HG03342 (cell line): ENCODE data around the gene CHD5.

Source experiments
- ATAC-seq: cut with Tn5 transposase; IDR thresholded peaks from one replicate; pipeline ENCODE4 v1.9.1; 2021; ENCODE audit warnings: mild to moderate bottlenecking, moderate library complexity; ENCODE audit not compliant: unreplicated experiment

Gene CHD5

DNA sequence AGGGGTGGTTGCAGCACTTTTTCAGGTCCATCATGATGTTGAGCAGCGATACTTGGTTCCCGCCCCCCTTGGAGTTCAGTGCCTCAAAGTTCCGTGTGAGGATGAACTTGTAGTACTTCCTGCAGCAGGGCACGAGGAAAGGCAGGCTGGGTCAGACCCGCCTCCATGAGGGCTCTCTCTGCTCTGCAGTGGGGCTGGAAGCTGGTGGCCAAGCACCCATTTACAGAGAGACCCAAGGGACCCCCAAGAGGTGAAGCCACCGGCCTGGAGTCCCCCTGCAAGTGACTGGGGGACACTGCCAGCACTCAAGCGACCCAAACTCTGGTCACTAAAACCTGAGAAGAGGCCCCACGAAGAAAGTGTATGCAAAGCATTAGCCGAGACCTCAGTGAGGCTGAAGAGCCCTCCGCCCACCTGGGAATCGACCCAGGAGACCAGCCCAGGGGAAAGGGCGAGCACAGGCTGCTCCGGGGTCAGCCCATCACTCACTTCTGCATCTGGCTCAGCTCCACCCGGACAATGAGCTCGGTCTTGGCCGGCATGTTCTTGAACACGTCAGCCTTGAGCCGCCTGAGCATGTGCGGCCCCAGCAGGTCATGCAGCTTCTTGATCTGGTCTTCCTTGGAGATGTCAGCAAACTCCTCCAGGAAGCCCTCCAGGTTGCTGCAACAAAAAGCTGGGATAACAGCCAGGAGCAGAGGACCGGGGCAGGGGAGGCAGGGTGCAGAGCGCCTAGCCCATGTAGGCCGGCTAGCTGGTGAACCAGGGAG lies 45.2 kb downstream of the CHD5 start:
- no peak for ATAC-seq

DNA sequence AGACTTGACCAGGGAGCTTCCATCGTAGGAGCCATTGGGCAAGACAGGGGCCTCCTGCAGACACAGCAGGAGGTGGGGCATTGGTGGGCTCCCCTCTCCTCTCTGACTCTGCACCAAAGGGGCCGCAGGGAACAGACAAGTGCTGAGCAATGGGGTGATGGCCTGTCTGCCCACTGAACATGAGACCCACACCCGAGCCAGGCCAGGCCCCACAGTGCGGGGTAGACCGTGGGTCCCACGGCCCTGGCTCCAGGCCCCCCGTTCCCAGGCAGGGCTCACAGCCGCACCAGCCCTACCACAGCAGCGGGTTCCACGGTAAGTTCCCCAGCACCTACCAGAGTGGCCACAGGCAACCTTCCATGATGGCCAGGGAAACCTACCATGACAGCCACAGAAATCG lies 45.9 kb downstream of the CHD5 start:
- no peak for ATAC-seq

DNA sequence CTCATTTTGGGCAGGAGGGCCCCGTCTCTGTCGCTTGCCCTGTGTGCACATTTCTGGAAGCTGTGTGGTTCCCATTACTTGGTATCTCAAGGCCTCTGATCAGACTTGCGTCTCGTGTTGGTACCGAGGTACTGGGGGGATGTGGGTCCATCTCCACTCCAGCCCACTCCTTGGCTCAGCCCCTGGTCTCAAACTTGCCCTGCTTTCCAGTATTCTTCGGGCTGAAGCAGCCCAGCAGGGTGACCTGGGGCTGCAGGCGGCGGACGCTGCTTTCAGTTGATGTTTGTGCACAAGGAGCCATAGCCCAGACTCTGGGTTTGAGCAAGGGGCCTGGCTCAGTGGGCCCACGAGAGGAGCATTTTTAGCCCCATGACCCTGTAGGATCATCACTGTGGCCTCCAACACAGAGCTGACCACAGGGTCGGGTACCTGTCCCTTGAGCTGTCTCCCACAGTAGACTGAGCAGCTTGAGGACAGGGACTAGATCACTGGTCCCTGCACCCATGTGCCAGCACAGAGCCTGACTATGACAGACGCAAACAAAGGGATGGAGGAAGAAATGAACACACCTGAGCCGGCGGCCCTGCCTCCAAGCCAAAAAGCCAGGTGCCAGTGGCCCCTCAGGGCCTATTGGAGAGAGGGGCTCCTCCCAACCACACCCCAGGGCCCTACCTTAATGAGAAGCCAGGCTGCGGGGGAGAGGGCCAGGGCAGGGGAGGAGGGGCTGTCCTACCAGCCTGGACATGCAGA lies 46.8 kb downstream of the CHD5 start:
- no peak for ATAC-seq

DNA sequence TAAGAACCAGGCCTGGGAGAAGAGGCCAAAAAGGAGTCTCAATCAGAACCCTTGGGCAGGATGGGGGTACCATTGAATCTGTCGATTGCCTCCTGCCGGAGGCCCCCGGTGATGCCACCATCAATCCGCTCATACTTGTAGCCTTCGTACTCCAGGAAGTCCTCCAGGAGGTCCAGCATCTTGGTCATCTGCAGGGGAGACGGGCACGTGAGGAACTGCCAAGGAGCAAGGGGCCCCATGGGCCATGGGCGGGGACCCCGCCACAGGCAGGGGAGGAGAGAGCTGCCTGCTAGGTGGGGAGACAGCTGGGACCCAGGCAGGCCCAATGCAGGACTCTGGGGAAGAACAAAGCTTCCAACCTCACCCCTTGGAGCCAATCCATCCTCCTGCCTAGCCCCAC lies 48.6 kb downstream of the CHD5 start:
- ATAC-seq = no peak

DNA sequence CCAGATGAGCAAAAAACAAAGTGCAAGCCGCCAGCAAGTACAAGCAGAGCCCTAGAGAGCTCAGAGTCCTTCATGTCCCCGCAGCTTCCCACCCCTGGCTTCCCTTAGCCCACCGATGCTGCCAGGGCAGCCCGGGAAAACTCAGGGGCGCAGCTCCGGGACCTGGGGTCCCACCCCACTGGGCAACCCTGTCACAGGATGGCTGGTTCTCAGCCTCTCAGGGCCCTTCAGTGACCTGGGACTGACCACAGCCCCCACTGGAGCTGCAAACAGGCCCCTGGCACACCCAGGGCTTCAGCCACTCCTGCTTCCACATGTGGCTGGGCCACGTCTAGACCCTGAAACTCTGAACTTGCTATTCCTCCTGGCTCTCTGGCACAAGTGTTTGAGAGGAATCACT lies 49.5 kb downstream of the CHD5 start:
- ATAC-seq = no peak

DNA sequence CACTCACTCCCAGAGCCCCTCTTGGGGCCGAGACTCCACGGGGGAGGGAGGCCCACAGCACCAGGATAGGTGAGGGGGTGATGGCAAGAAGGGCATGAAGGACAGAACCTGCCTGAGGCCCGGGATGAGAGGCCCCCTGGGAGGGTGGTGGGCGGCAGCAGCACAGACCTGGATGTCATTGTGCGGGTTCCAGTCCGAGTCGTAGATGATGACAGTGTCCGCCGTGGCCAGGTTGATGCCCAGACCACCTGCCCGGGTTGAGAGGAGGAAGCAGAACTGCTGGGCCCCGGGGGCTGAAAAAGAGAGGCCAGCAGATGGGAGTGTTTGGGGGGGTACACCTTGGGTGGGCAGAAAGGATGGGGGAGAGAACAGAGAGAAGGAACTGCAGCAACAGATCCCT lies 50.1 kb downstream of the CHD5 start:
- no peak for ATAC-seq

DNA sequence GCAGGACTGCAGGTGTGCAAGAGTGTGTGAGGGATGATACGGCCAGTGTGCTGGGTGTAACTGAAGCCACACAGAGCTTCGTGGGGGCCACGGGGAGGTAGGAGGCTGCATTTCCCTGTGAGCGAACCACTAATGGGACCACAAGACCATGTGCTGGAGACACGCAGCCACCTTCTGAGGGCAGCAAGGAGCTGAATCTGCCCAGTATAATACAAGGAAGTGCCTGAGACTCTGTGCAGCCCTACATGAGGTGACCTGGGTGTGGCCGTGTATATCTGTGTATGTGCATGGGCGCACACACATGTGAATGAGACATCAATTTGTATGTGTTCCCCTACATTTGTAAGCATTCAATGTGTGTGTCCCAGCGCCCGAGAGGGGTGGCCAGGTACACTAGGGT lies 50.8 kb downstream of the CHD5 start:
- no peak for ATAC-seq

DNA sequence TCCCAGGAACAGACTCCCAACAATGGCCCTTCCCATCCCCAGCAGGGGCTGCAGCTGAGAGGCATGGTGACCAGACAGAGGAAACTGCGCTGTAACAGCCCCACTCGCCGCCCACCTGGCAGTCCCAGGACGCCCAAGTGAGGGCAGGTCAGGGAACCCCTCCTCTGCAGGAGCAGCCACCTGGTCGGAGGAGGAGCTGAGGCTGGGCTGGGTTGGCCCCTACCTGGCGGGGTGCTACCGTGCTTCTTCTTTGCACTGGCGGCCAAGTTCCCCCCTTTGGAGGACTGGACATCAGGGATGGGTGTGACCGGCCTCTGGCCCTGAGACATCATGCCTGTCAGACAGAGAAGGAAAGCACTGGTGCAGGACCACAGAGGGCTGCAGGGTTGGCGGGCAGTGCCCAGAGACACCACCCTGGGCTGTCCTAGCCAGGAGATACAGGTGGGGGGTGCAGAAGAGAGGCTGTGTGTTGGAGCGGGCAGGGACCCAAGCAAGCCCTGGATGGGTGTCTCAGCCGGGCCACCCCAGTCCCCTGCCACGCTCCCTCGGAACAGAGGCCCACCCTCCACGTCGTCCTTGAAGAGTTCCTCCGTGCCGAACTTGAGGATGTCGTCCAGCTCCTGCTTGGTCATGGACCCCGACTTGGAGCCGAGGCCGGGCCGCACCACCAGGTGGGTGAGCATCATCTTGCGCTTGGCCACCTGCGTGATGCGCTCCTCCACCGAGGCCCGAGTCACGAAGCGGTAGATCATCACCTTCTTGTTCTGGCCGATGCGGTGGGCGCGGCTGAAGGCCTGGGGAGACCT lies 51.6 kb downstream of the CHD5 start:
- ATAC-seq = no peak

DNA sequence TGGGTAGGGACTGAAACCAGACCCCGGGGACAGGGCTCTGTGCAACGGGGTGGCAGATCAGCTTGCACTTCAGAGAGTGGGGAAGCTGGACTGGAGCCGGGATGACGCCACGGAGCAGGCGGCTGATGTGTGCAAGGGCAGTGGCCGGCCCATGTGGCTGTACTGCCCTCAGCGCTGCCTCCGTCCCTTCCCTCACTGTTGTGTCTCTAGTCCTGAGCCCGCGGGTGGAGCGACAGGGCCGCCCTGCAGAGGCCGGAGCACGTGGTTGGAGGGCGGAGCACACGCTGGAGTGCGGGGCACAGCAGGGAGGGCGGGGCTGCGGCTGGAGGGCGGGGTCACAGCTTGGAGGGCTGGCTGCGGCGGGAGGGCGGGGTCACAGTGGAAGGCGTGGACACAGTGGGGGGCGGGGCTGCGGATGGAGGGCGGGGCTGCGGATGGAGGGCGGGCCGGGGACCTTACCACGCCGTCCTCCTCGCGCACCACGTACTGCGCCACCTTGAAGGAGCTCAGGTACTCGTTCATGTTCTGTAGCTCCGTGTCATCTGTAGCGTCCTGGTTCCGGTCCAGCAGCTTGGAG lies 52.4 kb downstream of the CHD5 start:
- no peak for ATAC-seq

DNA sequence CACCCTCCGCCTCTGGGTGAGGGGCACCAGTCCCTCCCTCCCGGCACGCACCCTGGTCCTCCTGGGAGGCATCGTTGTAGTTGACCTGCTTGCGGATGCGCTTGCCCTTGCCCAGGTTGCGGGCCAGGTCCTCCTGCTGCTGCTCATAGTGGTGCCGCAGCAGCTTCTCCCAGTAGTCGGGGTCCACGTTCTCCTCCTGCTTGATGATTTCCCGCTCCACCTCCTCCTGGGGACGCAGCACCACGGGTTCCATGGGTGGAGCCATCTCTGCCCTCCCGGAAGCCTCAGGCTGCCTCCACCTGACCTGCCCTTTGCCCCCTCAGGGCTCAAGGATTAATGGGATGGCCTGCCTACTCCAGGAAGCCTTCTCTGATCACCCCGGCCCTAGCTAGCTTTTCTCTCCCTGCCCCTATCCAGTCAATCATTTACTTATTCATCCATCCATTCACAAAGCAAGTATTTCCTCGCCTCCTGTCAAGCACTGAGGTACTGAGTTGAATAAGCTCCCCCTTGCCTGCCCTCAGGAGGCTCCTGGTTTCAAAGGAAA lies 53.5 kb downstream of the CHD5 start:
- ATAC-seq = no peak

DNA sequence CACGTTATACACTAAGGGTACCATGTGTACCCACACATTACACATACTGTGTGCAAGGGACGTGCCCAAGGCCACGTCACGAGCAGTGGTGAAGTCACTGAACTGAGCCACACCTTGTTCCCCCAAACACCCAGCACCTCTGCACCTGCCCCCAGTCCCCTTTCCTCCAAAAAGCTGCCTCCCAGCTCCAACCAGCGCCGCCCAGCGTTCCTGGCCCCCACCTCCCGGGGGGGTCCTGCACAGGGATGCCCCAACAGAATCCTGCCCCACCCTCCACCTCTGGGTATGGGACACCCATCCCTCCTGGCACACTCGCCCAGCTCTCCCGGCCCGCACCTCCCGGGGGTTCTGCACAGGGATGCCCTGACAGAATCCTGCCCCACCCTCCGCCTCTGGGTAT lies 54.1 kb downstream of the CHD5 start:
- ATAC-seq = no peak

DNA sequence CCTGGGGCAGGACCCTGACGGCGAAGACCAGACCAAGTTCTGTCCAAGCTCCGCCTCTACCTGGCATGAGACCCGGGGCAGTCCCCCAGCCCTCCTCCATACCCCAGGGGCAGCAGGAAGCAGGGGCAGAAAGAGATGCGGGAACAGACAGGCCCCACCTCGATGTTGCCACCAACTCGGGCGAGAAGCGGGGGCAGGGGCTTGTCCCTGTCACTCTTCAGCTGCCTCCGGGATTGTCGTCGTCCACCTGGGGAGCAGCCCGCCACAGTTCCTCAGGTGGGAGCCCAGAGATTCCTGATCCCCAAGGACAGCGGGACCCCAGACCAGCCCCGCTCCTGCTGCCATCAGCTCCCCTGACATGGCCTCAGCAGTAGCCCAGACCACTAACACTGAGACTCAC lies 54.8 kb downstream of the CHD5 start:
- no peak for ATAC-seq

DNA sequence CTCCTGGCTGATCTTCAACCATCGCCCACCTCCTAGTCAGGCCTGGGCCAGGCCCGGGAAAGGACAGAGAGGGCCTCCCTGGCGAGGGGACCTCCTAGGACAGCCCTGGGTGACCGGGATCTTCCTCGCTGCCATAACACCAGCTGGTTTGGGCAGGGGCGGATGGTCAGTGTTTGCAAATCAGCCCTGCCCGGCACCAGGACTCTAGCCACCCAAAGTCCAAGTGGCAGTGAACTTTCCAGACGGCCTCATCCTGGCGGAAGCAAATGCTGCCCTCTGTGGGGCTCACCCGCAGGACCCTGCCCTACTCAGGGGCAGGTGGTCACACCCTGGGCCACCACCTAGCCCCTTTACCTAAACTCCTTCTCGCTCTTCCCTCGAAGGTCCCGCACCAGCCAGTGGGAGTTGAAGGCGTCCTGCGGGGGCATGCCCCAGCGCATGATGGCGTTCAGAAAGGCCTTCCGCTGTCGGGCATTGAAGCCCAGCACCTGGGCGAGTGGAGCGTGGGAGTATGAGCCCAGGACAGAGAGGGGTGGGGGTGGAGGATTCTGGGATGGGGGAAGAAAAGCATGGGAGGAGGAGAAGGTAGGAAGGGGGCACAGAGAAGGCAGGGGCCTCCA lies 55.3 kb downstream of the CHD5 start:
- no peak for ATAC-seq

DNA sequence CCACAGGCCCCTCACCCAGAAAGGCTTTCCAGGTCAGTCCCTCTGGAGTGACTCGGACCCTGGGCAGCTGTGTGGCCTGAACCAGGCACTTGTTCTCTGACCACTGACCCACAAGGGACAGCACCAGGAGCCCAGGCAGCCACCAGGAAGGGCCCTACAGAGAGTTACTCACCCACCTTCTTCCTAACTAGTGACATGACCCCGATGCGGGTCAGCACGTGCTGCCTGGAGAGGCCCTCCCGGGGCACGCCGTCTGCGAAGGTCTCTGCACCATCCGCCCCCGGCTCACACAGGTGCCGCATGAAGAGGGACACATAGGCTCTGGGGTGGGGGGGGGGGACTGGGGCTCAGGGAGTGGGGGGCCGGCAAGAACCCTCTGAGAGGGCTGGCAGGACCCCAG lies 55.8 kb downstream of the CHD5 start:
- no peak for ATAC-seq

DNA sequence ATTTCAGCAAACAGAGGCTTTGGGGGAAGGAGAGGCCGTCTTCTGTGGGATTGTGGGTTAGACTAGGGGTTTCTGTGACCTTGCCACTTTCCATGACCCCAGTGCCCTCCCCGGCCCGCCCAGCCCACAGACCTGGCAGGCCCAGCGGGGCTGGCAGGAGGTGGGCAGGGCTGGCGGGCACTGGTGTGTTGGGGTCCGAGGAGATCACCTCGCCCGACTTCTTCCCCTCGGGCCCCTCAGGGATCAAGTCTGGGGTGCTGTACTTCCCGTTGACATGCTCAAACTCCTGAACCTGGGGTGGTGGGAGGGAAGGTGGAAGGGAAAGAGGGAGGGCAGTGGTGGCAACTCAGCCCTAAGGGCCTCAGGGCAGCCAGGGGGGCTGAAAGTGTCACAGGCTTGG lies 56.3 kb downstream of the CHD5 start:
- no peak for ATAC-seq

DNA sequence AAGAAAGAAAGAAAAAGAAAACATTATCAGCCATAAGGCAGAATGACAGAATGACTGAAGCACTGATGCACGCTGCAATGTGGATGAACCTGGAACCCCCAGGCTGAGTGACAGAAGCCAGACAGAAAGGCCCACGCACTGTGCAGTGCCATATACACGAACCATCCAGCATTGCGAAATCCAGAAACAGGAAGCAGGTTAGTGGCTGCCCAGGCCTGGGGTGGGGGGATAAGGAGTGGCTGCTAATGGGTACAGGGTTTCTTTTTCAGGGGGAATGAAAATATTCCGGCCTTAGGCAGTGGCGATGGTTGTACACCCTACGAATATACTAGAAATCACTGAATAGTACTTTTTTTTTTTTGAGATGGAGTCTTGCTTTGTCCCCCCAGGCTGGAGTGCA lies 57.0 kb downstream of the CHD5 start:
- ATAC-seq = no peak

DNA sequence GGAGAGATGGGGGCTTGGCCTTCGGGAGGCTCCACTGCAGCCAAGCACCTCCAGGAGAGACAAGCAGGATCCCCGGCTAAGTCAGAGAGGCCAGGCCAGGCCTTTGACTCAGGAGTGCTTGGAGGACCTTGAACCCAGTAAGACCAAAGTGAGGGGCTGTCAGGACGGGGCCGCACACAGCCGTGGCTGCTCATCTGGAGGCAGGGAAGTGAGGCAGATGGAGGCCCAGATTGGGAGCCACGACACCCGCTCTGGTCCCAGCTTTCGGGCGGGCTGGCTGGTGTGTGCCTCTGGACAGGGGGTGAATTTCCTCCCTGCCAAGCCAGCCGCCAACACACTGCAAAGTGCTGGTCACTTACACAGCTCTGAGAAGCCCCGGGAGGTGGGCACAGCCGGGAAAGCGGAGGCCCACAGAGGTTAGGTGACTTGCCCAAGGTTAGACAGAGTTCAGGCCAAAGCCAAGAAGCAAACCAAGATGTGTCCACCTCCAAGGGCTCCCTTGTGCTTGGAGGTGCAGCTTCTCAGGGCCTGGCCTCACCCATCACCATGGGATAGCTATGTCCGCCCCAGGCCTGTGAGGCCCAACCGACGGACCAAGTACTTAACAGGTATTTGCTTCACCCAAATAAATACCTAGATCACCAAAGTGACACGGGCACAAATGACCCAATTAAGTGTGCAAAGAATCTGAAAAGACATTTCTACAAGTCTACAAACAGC lies 58.3 kb downstream of the CHD5 start:
- ATAC-seq = no peak

DNA sequence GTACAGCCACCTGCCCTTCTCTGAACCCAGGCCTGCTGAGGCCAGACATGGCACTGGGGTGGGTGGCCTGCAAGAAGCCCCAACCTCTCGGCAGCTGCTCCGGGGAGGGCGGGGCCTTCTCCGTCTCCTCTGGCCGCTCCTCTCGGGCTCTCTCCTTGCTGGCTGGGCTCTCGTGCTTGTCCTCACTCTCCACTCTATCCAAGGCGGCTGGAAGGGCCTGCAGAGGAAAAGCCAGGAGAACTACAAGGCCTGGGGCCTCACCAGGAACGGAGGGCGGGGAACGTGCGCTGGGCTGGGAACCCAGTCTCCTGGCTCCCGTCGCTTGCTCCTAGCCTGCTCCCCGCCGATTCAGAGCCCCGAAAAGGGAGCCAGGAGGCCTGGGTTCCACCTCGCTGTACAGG lies 59.1 kb downstream of the CHD5 start:
- ATAC-seq = no peak

DNA sequence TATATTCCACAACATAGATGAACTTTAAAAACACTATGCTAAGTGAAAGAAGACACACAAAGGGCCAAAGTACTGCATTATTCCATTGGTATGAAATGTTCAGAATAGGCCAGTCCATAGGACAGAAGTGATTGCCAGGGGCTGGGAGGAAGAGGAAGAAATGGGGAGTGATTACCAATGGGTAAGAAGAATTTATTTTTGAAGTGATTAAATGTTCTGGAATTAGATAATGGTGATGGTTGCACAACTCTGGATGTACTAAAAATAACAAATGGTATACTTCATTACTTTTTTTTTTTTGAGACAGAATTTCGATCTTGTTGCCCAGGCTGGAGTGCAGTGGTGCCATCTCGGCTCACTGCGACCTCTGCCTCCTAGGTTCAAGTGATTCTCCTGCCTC lies 61.7 kb downstream of the CHD5 start:
- no peak for ATAC-seq

DNA sequence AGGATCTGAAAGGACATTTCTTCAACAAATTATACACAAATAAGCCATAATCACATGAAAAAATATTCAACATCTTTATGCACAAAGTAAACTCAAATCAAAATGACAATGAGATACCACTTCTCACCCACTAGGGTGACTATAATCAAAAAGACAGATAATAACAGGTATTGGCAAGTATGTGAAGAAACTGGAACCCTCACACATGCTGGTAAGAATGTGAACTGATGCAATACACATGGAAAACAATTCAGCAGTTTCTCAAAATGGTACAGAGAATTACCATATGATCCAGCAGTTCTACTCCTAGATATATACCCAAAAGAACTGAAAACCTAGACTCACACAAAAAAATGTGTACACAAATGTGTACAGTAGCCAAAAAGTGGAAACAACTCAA lies 62.5 kb downstream of the CHD5 start:
- no peak for ATAC-seq
